ENCODE data around the gene EFCAB7.

The EFCAB7 gene

GRCh38 chr1:63486629-63487028 is 36.7 kb upstream of the EFCAB7 start:
- Histone ChIP-seq H3K36me3 (replicated peaks; ENCODE audit: low read depth, low read length) (no peaks in the 10 kb centered on the region), H3K9ac (ENCODE audit: low read length) (no peak overlapping the region), H2AFZ (ENCODE audit: low read depth, low read length) (no peak overlapping the region), H3K79me2 (ENCODE audit: low read length) (no peaks in the 10 kb centered on the region), H3K4me1 (ENCODE audit: low read length) (no peaks in the 10 kb centered on the region), H4K20me1 (ENCODE audit: insufficient read depth, low read length) (no peaks in the 10 kb centered on the region), H3K27ac (ENCODE audit: low read length) (no peak overlapping the region), H3K9me3 (ENCODE audit: insufficient read depth, low read length) (no peaks in the 10 kb centered on the region), H3K4me3 (ENCODE audit: low read length) (no peak overlapping the region), H3K27me3 (ENCODE audit: low read depth, low read length) (no peaks in the 10 kb centered on the region), H3K4me2 (ENCODE audit: low read length) (no peak overlapping the region)
- no peak for TF ChIP-seq EZH2phosphoT487 (IDR thresholded peaks at IDR 0.05; ENCODE audit: low read depth)
- no peak for TF ChIP-seq CTCF (IDR thresholded peaks at IDR 0.05; ENCODE audit: low read depth, low read length)

- H3K79me2 ChIP-seq (ENCODE audit: low read length), result no peaks in the 10 kb centered on the region
- TF ChIP-seq CTCF (IDR thresholded peaks at IDR 0.05; ENCODE audit: low read depth, low read length) (no peak), EZH2phosphoT487 (IDR thresholded peaks at IDR 0.05; ENCODE audit: low read depth) (no peak)
- H2AFZ ChIP-seq (ENCODE audit: low read depth, low read length), result no peak overlapping the region
- no peak overlapping the region for H3K4me2 ChIP-seq (ENCODE audit: low read length)
- no peaks in the 10 kb centered on the region for H4K20me1 ChIP-seq (ENCODE audit: insufficient read depth, low read length)
- no peak overlapping the region for H3K27ac ChIP-seq (ENCODE audit: low read length)
- no peaks in the 10 kb centered on the region for H3K36me3 ChIP-seq (replicated peaks; ENCODE audit: low read depth, low read length)
- H3K27me3 ChIP-seq (ENCODE audit: low read depth, low read length), result no peaks in the 10 kb centered on the region
- no peak overlapping the region for H3K9ac ChIP-seq (ENCODE audit: low read length)
- H3K4me3 ChIP-seq (ENCODE audit: low read length), result no peak overlapping the region
- no peaks in the 10 kb centered on the region for H3K9me3 ChIP-seq (ENCODE audit: insufficient read depth, low read length)
- H3K4me1 ChIP-seq (ENCODE audit: low read length), result no peaks in the 10 kb centered on the region
These were observed 35.8 kb upstream of the EFCAB7 start for GRCh38 chr1:63487336-63488065.

- Histone ChIP-seq H3K27ac (ENCODE audit: low read length) (no peak overlapping the region), H3K4me2 (ENCODE audit: low read length) (no peak overlapping the region), H4K20me1 (ENCODE audit: insufficient read depth, low read length) (no peaks in the 10 kb centered on the region), H3K4me3 (ENCODE audit: low read length) (no peak overlapping the region), H3K36me3 (replicated peaks; ENCODE audit: low read depth, low read length) (no peaks in the 10 kb centered on the region), H2AFZ (ENCODE audit: low read depth, low read length) (no peak overlapping the region), H3K9me3 (ENCODE audit: insufficient read depth, low read length) (no peaks in the 10 kb centered on the region), H3K27me3 (ENCODE audit: low read depth, low read length) (no peaks in the 10 kb centered on the region), H3K9ac (ENCODE audit: low read length) (no peak overlapping the region), H3K4me1 (ENCODE audit: low read length) (no peaks in the 10 kb centered on the region), H3K79me2 (ENCODE audit: low read length) (no peaks in the 10 kb centered on the region)
- TF ChIP-seq CTCF (IDR thresholded peaks at IDR 0.05; ENCODE audit: low read depth, low read length), result no peak
- TF ChIP-seq EZH2phosphoT487 (IDR thresholded peaks at IDR 0.05; ENCODE audit: low read depth), result no peak
These were observed 25.7 kb upstream of the EFCAB7 start for GRCh38 chr1:63497577-63497976.

GRCh38 chr1:63498106-63498505 is 25.2 kb upstream of the EFCAB7 start:
- no peak for TF ChIP-seq EZH2phosphoT487 (IDR thresholded peaks at IDR 0.05; ENCODE audit: low read depth)
- TF ChIP-seq CTCF (IDR thresholded peaks at IDR 0.05; ENCODE audit: low read depth, low read length), result no peak
- Histone ChIP-seq H3K27ac (ENCODE audit: low read length) (no peak overlapping the region), H3K9me3 (ENCODE audit: insufficient read depth, low read length) (no peaks in the 10 kb centered on the region), H2AFZ (ENCODE audit: low read depth, low read length) (no peak overlapping the region), H3K4me3 (ENCODE audit: low read length) (no peak overlapping the region), H3K36me3 (replicated peaks; ENCODE audit: low read depth, low read length) (no peaks in the 10 kb centered on the region), H3K79me2 (ENCODE audit: low read length) (no peaks in the 10 kb centered on the region), H3K4me2 (ENCODE audit: low read length) (no peak overlapping the region), H3K4me1 (ENCODE audit: low read length) (no peaks in the 10 kb centered on the region), H3K27me3 (ENCODE audit: low read depth, low read length) (no peaks in the 10 kb centered on the region), H3K9ac (ENCODE audit: low read length) (no peak overlapping the region), H4K20me1 (ENCODE audit: insufficient read depth, low read length) (no peaks in the 10 kb centered on the region)

Measured in OCI-LY3 (cell line).